ENCODE results near the gene SYT6. TPM values are rescaled to one million over a fixed set of nuclear protein-coding genes. Genes with fewer than 3 reads are reported as not detected.

SYT6 gene
- total RNA-seq, 1 experiment from 2014 or later: 66.0 TPM

GRCh38 chr1:114081437-114082303 is 72.0 kb downstream of the SYT6 start:
- CTCF ChIA-PET: interaction anchor here (1.6 kb wide), 1 partner anchor 103 kb away, joined by 7 read pairs; the partner anchor contains the start of gene OLFML3

GRCh38 chr1:114080511-114081436 is 72.9 kb downstream of the SYT6 start:
- Histone ChIP-seq H3K27ac (ENCODE audit: low read depth, low read length, poor library complexity, severe bottlenecking) (peak overlapping the region; percentile 62), H3K4me1 (ENCODE audit: insufficient read depth, low read length, poor library complexity, severe bottlenecking) (peaks cover 38% of the 10 kb centered on the region), H3K4me3 (ENCODE audit: low read depth, low read length, poor library complexity, severe bottlenecking) (no peak overlapping the region), H3K27me3 (replicated peaks; ENCODE audit: insufficient read depth, low read depth, low read length, poor library complexity) (no peaks in the 10 kb centered on the region), H3K36me3 (ENCODE audit: insufficient read depth, low read length, poor library complexity, severe bottlenecking) (peaks cover 6% of the 10 kb centered on the region), H3K9me3 (ENCODE audit: low read depth, low read length, poor library complexity, severe bottlenecking) (peaks cover 5% of the 10 kb centered on the region)
- no peak for TF ChIP-seq CTCF (conservative IDR thresholded peaks at IDR 0.05; ENCODE audit: low read depth, low read length)
- POLR2A ChIA-PET (ENCODE audit: low non-redundant PET): interaction anchor here (0.5 to 0.6 kb wide), 2 partner anchors 205 to 492 kb away, joined by 3 to 8 read pairs; no protein-coding TSS in a partner anchor
- CTCF ChIA-PET: interaction anchor here (1.6 kb wide), 1 partner anchor 102 kb away, joined by 7 read pairs; the partner anchor contains the start of gene OLFML3
- intact Hi-C loops (cut with micrococcal nuclease; ENCODE audit: unreplicated experiment): no loop called here
- BruUV-seq (replicated peaks): no TSS peak
- no peak for DNase-seq (ENCODE audit: low spot score)

More at GRCh38 chr1:114081437-114082303, 72.0 kb downstream of the SYT6 start:
- H3K9me3 ChIP-seq (ENCODE audit: low read depth, low read length, poor library complexity, severe bottlenecking): peaks cover 5% of the 10 kb centered on the region
- H3K4me1 ChIP-seq (ENCODE audit: insufficient read depth, low read length, poor library complexity, severe bottlenecking): peaks cover 31% of the 10 kb centered on the region
- BruUV-seq (replicated peaks): no TSS peak
- H3K27ac ChIP-seq (ENCODE audit: low read depth, low read length, poor library complexity, severe bottlenecking): peak overlapping the region; percentile 62
- H3K4me3 ChIP-seq (ENCODE audit: low read depth, low read length, poor library complexity, severe bottlenecking): no peak overlapping the region
- peaks cover 6% of the 10 kb centered on the region for H3K36me3 ChIP-seq (ENCODE audit: insufficient read depth, low read length, poor library complexity, severe bottlenecking)
- H3K27me3 ChIP-seq (replicated peaks; ENCODE audit: insufficient read depth, low read depth, low read length, poor library complexity): no peaks in the 10 kb centered on the region
- DNase-seq (ENCODE audit: low spot score): peak; percentile 29
- POLR2A ChIA-PET (ENCODE audit: low non-redundant PET): interaction anchor here (0.5 kb wide), 1 partner anchor 204 kb away, joined by 3 read pairs; no protein-coding TSS in a partner anchor
- intact Hi-C loops (cut with micrococcal nuclease; ENCODE audit: unreplicated experiment): no loop called here
- TF ChIP-seq EZH2 (IDR thresholded peaks at IDR 0.05; ENCODE audit: borderline replicate concordance, low read depth, low read length, poor library complexity, severe bottlenecking) (no peak), CTCF (conservative IDR thresholded peaks at IDR 0.05; ENCODE audit: low read depth, low read length) (no peak)

- no TSS peak for BruUV-seq (replicated peaks)
- intact Hi-C loops (cut with micrococcal nuclease; ENCODE audit: unreplicated experiment): loop anchor here (10.0 kb wide), 1 partner anchor 95 kb away; no protein-coding TSS in a partner anchor
- Histone ChIP-seq H3K9me3 (ENCODE audit: low read depth, low read length, poor library complexity, severe bottlenecking) (no peaks in the 10 kb centered on the region), H3K27me3 (replicated peaks; ENCODE audit: insufficient read depth, low read depth, low read length, poor library complexity) (no peaks in the 10 kb centered on the region), H3K27ac (ENCODE audit: low read depth, low read length, poor library complexity, severe bottlenecking) (no peak overlapping the region), H3K36me3 (ENCODE audit: insufficient read depth, low read length, poor library complexity, severe bottlenecking) (peaks cover under 1% of the 10 kb centered on the region), H3K4me1 (ENCODE audit: insufficient read depth, low read length, poor library complexity, severe bottlenecking) (peaks cover 45% of the 10 kb centered on the region), H3K4me3 (ENCODE audit: low read depth, low read length, poor library complexity, severe bottlenecking) (no peak overlapping the region)
- no peak for DNase-seq (ENCODE audit: low spot score)
- CTCF ChIA-PET: no interaction called here
- TF ChIP-seq EZH2 (IDR thresholded peaks at IDR 0.05; ENCODE audit: borderline replicate concordance, low read depth, low read length, poor library complexity, severe bottlenecking): no peak
- POLR2A ChIA-PET (ENCODE audit: low non-redundant PET): interaction anchor here (0.7 kb wide), 1 partner anchor 203 kb away, joined by 3 read pairs; no protein-coding TSS in a partner anchor
These were observed 74.0 kb downstream of the SYT6 start for GRCh38 chr1:114079596-114080190.
